Heart left ventricle (tissue), 16 donors: ENCODE measurements around the gene GJA4. TPM values are rescaled to one million over a fixed set of nuclear protein-coding genes. Genes with fewer than 3 reads are reported as not detected.

Experiments used
- ATAC-seq, 4 donors: fragments of 200-7000 bp; cut with Tn5 transposase; one replicate each; pipeline ENCODE4 v1.9.1; 2020 to 2022; ENCODE audit warnings: moderate library complexity in 4 of 4, mild to moderate bottlenecking in 3 of 4, moderate number of reproducible peaks in 1 of 4
- DNase-seq, 5 donors: peaks; one replicate each; pipeline ENCODE4 v3.0.0-alpha.2; 2020
- H3K27ac ChIP-seq, 12 donors: fragments of 200-600 bp; sonication (generic) in 4 of 12; one replicate each; pipeline versions ENCODE4 v1.5.0 to v1.8.0; 2016 to 2022; ENCODE audit warnings: mild to moderate bottlenecking in 2 of 12
- H3K27me3 ChIP-seq, 9 donors: fragments of 200-600 bp; sonication (generic) in 2 of 9; one replicate each; pipeline versions ENCODE4 v1.5.1 to v1.8.0; 2016 to 2022; ENCODE audit warnings: mild to moderate bottlenecking in 3 of 9
- H3K36me3 ChIP-seq, 9 donors: fragments of 200-600 bp; sonication (generic) in 2 of 9; one replicate each; pipeline versions ENCODE4 v1.5.0 to v1.8.0; 2018 to 2022; ENCODE audit warnings: mild to moderate bottlenecking in 2 of 9
- H3K4me1 ChIP-seq, 12 donors: fragments of 200-600 bp; sonication (generic) in 4 of 12; one replicate each; pipeline versions ENCODE4 v1.5.0 to v1.8.0; 2016 to 2022; ENCODE audit warnings: mild to moderate bottlenecking in 3 of 12
- H3K4me3 ChIP-seq, 12 donors: fragments of 200-600 bp; sonication (generic) in 4 of 12; one replicate each; pipeline versions ENCODE4 v1.5.0 to v1.8.0; 2017 to 2022; ENCODE audit warnings: mild to moderate bottlenecking in 9 of 12, moderate library complexity in 4 of 12
- H3K9me3 ChIP-seq, 12 donors: fragments of 200-600 bp; sonication (generic) in 4 of 12; one replicate each; pipeline versions ENCODE4 v1.5.0 to v1.8.0; 2016 to 2022; ENCODE audit warnings: mild to moderate bottlenecking in 1 of 12
- CTCF ChIP-seq, 12 donors: fragments of 200-600 bp; sonication (generic) in 4 of 12; IDR thresholded peaks; one replicate each; pipeline versions ENCODE4 v1.5.0 to v1.8.0; 2018 to 2022; ENCODE audit warnings: antibody characterized with exemption in 12 of 12, mild to moderate bottlenecking in 5 of 12
- POLR2A ChIP-seq, 2 donors: fragments of 450-650 bp; IDR thresholded peaks; one replicate each; pipeline ENCODE4 v1.6.1; 2017; ENCODE audit warnings: antibody characterized with exemption in 2 of 2, mild to moderate bottlenecking in 2 of 2, moderate library complexity in 2 of 2
- WGBS, 4 donors: extraction: QIAGEN DNeasy Blood & Tissue Kit in 2 of 4; methylation state at CpG; one replicate each; pipeline versions ENCODE4 v1.1.5 to v1.1.7; 2013 to 2018; 5-methylcytosine and 5-hydroxymethylcytosine counted together
- intact Hi-C, 10 donors: fragments of 100-400 bp; cut with DNase I; formaldehyde crosslinking; loops; one replicate each; pipeline versions ENCODE4 v1.11.1 to v1.14.2; 2022
- polyA plus RNA-seq, 2 donors: library from polyadenylated mRNA; stranded (reverse); fragments of 200-250 nt; gene quantifications; one replicate each; pipeline ENCODE4 v1.2.3, GENCODE V29; 2013
- total RNA-seq, 9 donors: library from RNA; depleted of rRNA in 2 of 9; stranded (reverse); fragments of >200 nt in 2 of 9; fragmentation: NEBNext Ultra II Directional in 3 of 9; extraction: Animal tissue kit (Norgen Biotek cat#: 25700) in 3 of 9; gene quantifications; one replicate each; pipeline versions ENCODE4 v1.1.0 to v1.2.4, GENCODE V29; 2016 to 2023
- donor health status: ischemic (EF 13 %, LVEDD 7.1; RV severe dilation, severe dysfunction).
- donor health status: healthy with polysubstance abuse.
- donor health status: DM: no; HTN: yes; CAD: no.
- donor health status: DM: no; HTN: no; CAD: no.
- donor health status: ischemic (EF 25% LVEDD 6.9; RV normal size, moderate dysfunction).
- donor health status: ischemic (EF 25% LVEDD 5.7; RV mildly dilated, moderate dysfunction).
- donor health status: healthy.
- donor health status: DM: yes; HTN: yes; CAD: no.
- donor health status: ischemic (EF 35%, LVEDD 5.7; RV mildly dilated, moderate dysfunction).
- donor health status: nonischemic (EF 11% LVEDD 7.7; RV severe dilation, severe dysfunction).
- donor health status: DM: yes; HTN: yes; CAD: no.
- donor health status: PGD.
- donor health status: ischemic (EF 29% LVEDD 5.4; RV normal size, mild dysfunction).
- donor health status: nonischemic (EF 23%, LVEDD 6.1; RV moderate dilation, normal function).

Gene GJA4
- total and polyA plus RNA-seq, 11 donors = 14.2 to 78.0 (median 23.0) TPM

GRCh38 chr1:34776911-34777310, 15.9 kb upstream of the GJA4 start:
- TF ChIP-seq POLR2A (IDR thresholded peaks at IDR 0.05) (no peak), CTCF (IDR thresholded peaks at IDR 0.05) (no peak)
- DNase-seq (no peak), ATAC-seq (no peak)
- WGBS, 4 donors = 38 to 68% (median 44%) methylated on average over 1 to 3 of the region's 3 CpGs
- no peaks in the 10 kb centered on the region for H3K36me3 ChIP-seq
- no peak overlapping the region for H3K4me3 ChIP-seq
- no peak overlapping the region for H3K27ac ChIP-seq
- H3K27me3 ChIP-seq = peaks cover 15 to 62% (median 30%) of the 10 kb centered on the region in 9 donors
- intact Hi-C loops = no loop called here
- H3K9me3 ChIP-seq = no peaks in the 10 kb centered on the region
- peaks cover 0 to 14% (median 9%) of the 10 kb centered on the region in 12 donors for H3K4me1 ChIP-seq

DNA sequence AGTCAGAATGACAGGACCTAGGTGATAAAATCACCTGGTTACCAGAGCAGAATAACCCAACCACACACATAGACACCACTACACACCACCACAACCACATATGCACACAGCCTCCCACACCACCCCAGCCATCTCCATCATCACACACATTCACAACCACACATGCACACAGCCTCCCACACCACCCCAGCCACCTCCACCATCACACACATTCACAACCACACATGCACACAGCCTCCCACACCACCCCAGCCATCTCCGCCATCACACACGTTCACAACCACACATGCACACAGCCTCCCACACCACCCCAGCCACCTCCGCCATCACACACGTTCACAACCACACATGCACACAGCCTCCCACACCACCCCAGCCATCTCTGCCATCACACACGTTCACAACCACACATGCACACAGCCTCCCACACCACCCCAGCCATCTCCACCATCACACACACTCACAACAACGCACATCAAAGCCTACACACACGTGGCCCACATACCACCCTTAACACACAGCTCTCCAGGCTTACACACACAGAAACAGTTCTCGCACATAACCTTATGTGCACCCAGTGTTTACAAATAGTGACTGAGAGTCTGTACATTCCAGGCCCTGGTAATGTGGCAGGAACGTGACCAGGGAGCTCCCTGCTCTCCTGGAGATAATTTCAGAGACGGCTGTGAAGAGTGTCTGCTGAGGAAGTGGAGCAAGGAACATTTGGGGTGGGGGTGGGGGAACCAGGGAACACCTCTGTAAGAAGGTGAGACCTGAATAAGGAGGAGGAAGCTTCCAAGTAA, 15.1 kb upstream of the GJA4 start:
- Histone ChIP-seq H3K36me3 (no peaks in the 10 kb centered on the region), H3K9me3 (no peaks in the 10 kb centered on the region), H3K27me3 (peaks cover 19 to 68% (median 38%) of the 10 kb centered on the region in 9 donors), H3K4me3 (no peak overlapping the region), H3K4me1 (peaks cover 0 to 14% (median 10%) of the 10 kb centered on the region in 12 donors), H3K27ac (no peak overlapping the region)
- no peak for ATAC-seq
- no peak for DNase-seq
- 47 to 63% (median 52%) methylated on average over 10 of the region's 10 CpGs for WGBS, 4 donors
- TF ChIP-seq POLR2A (IDR thresholded peaks at IDR 0.05) = no peak
- TF ChIP-seq CTCF (IDR thresholded peaks at IDR 0.05) = no peak
- intact Hi-C loops = no loop called here

GRCh38 chr1:34778381-34778780, 14.4 kb upstream of the GJA4 start:
- intact Hi-C loops = no loop called here
- Histone ChIP-seq H3K27ac (no peak overlapping the region), H3K4me3 (no peak overlapping the region), H3K4me1 (peaks cover 0 to 14% (median 10%) of the 10 kb centered on the region in 12 donors), H3K36me3 (no peaks in the 10 kb centered on the region), H3K27me3 (peaks cover 19 to 68% (median 38%) of the 10 kb centered on the region in 9 donors), H3K9me3 (no peaks in the 10 kb centered on the region)
- ATAC-seq (no peak), DNase-seq (no peak)
- 75 to 81% (median 79%) methylated on average over 6 of the region's 6 CpGs for WGBS, 4 donors
- TF ChIP-seq CTCF (IDR thresholded peaks at IDR 0.05) (no peak), POLR2A (IDR thresholded peaks at IDR 0.05) (no peak)

DNA sequence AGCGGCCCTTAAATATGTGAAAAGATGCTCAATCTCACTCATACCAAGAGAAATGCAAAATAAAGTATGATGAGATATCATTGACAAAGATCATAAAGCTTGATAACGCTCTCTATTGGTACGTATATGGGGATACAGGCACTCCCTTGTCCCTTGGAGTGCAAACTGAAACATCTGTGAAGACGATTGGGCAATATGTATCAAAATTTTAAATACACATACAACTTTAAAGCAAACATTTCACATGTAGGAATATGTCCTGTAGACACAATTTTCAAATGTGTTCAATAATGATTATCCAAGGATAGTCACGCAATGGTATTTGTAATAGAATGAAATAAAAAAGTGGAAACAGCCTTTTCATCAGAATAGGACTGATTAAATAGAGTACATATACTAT, 13.8 kb upstream of the GJA4 start:
- peaks cover 19 to 67% (median 38%) of the 10 kb centered on the region in 9 donors for H3K27me3 ChIP-seq
- H3K4me1 ChIP-seq = peaks cover 0 to 14% (median 10%) of the 10 kb centered on the region in 12 donors
- DNase-seq = no peak
- no peaks in the 10 kb centered on the region for H3K36me3 ChIP-seq
- no peak for ATAC-seq
- WGBS, 4 donors = 67 to 91% (median 89%) methylated on average over 5 of the region's 5 CpGs
- H3K9me3 ChIP-seq = no peaks in the 10 kb centered on the region
- TF ChIP-seq POLR2A (IDR thresholded peaks at IDR 0.05) (no peak), CTCF (IDR thresholded peaks at IDR 0.05) (no peak)
- no peak overlapping the region for H3K4me3 ChIP-seq
- no peak overlapping the region for H3K27ac ChIP-seq
- intact Hi-C loops = no loop called here
